Measurements from ENCODE around the gene CBLB.

The CBLB gene

GRCh38 chr3:105793040-105793439 is 75.8 kb downstream of the CBLB start:
- FAIRE-seq (no peak), DNase-seq (ENCODE audit: extremely low spot score, insufficient read length, low read depth) (no peak)

DNA sequence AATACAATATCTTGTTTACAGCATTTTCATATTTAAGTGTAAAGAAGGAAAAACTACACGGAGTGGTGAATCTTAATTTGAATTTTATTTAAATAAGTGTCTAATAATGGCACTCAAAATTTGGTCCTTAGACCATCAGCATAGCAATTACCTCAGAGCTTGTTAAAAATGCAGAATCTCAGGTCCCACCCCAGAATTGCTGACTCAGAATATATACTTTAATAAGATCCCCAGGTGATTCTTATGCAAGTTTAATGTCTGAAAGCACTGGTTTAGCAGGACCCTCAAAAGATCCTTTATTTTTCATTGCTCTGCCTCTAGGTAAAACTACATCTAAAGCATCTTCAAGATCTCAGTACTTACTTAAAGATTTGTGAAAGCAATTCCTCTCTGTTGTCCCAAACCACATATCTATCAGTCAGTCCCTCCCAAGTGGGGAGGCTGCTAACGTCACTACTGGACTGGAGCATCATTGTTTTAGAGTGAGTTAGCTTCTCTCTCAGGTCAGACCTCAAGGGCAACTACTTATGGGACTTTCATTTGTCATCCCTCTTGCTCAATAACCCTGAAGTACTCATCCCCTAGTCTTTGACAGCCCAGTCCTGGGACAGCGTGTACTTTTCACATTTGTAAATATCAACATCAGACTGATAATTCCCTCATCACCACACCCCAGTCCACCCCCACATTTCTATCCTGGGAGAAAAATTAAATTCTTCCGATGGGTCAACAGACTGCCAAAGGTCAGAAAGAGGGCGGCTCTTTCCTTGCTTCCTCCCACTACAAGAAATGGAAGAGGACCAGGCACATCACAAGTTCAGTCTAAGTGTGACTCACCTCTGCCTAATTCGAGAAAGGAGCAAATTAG is 76.7 kb downstream of the CBLB start:
- FAIRE-seq = no peak
- no peak for DNase-seq (ENCODE audit: extremely low spot score, insufficient read length, low read depth)

- FAIRE-seq (no peak), DNase-seq (ENCODE audit: extremely low spot score, insufficient read length, low read depth) (no peak)
These were observed 77.7 kb downstream of the CBLB start for GRCh38 chr3:105791131-105791530.

DNA sequence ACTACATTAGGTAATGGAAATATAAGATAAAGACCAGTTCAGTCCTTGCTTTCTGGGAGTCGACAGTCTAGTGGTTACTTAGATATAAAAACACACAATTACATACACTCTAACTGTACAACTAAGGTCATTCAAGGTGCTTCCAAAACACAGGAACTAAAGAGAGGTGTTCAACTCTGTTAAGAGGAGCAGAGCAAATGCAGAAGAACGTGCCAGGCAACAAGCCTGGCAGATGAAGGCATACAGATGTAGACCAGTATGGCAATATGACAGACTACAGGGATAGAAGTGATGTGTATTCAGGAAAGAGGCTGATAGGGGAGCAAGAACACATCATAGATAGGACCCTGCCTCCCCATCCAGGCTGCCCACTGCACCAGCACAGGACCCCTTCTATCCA is 78.3 kb downstream of the CBLB start:
- no peak for DNase-seq (ENCODE audit: extremely low spot score, insufficient read length, low read depth)
- FAIRE-seq = no peak

DNA sequence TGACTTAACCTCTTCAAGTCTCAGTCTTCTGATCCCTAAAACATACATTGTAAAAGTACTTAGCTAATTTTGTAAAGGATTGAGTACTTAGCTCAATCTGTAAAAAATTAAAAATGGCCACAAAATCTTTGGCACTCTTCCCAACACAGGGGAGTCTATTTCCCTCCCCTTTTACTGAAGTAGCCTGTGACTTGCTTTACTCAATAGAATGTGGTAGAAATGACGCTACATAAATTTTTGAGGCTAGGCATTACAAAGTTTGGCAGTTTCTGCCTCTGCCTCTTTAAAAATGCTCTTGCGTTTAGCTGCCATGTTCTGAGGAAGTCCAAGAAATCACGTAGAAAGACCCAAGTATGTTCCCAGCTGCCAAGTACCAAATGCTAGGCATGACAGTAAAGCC is 80.2 kb downstream of the CBLB start:
- DNase-seq (ENCODE audit: extremely low spot score, insufficient read length, low read depth) = no peak
- no peak for FAIRE-seq

GRCh38 chr3:105787453-105787852 is 81.4 kb downstream of the CBLB start:
- no peak for DNase-seq (ENCODE audit: extremely low spot score, insufficient read length, low read depth)
- no peak for FAIRE-seq

GRCh38 chr3:105786990-105787389 is 81.8 kb downstream of the CBLB start:
- no peak for DNase-seq (ENCODE audit: extremely low spot score, insufficient read length, low read depth)
- FAIRE-seq = no peak

GRCh38 chr3:105786241-105786640 is 82.6 kb downstream of the CBLB start:
- no peak for FAIRE-seq
- DNase-seq (ENCODE audit: extremely low spot score, insufficient read length, low read depth) = no peak

GRCh38 chr3:105785803-105786202 is 83.0 kb downstream of the CBLB start:
- DNase-seq (ENCODE audit: extremely low spot score, insufficient read length, low read depth) (no peak), FAIRE-seq (no peak)

GRCh38 chr3:105783631-105784030 is 85.2 kb downstream of the CBLB start:
- FAIRE-seq = no peak
- no peak for DNase-seq (ENCODE audit: extremely low spot score, insufficient read length, low read depth)

DNA sequence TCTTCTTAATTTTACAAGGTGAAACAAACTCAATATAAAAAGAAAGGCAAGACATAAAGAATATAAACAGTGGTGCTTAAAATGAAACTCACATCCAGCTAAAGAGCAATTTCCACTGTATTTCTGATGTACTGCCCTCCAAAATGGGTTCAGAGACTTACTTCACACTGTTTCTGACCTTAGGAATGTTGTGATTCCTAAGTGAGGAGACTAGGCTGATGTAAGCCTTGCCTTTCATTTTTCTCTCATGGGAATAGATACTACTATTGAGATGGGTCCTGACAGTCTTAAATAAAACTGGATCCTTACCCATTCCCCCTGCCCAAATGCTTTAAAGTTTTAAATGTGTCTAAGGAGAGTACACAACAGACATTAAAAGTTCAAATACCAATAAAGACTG is 86.9 kb downstream of the CBLB start:
- FAIRE-seq (peak; percentile 31), DNase-seq (ENCODE audit: extremely low spot score, insufficient read length, low read depth) (no peak)

DNA sequence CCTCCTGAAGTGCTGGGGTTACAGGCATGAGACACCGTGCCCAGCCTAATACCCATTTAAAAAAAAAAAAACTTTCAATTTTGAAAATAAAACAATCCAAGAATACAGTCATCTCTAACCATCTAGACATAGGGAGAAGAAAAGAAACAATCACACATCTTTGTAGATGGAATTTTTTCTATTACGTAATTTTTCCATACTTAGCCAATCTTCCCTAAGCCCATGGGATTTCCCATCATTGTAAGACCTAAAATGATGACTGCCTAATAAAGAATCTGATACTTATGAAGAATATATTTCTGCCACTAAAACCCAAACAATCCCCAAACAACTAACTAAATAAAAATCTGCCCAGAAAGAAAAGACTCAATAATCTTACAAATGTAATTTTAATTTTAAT is 88.7 kb downstream of the CBLB start:
- DNase-seq (ENCODE audit: extremely low spot score, insufficient read length, low read depth) (no peak), FAIRE-seq (no peak)

GRCh38 chr3:105775368-105775767 is 93.4 kb downstream of the CBLB start:
- FAIRE-seq (no peak), DNase-seq (ENCODE audit: extremely low spot score, insufficient read length, low read depth) (no peak)

DNA sequence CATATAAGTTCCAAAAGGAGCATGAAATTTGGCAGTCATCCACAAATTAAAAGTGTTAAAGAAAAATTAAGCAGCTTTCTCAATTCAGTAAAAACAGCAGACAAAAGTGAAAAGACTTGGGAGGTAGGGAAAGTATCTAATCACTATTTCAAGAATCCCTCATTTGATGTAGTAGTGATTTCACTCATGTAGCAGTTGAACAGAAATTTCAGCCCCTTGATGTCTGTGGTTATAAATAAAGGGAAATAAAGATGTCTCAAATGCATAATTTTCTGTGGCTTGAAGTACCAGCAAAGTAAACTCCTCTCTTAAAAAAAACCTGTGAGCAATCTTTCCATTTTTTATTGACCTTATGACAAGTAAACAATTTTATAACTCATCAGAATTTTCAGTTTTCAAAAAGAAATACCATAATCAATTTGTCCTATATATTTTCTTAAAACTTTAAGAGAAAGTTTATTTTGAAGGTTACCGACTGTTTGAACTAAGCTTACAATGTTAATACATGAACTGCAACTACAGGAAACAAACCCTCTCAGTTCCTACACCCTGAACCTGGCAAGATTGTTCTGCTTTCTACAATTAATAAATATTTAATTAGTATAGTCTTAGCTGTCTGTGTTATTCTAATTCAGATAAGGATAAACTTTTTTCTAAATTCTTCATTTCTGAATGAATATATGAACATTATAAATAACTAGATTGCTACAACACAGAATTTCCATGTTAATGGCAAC is 94.2 kb downstream of the CBLB start:
- DNase-seq (ENCODE audit: extremely low spot score, insufficient read length, low read depth) = no peak
- peak; percentile 73 for FAIRE-seq

- no peak for DNase-seq (ENCODE audit: extremely low spot score, insufficient read length, low read depth)
- no peak for FAIRE-seq
These were observed 95.5 kb downstream of the CBLB start for GRCh38 chr3:105773291-105773690.

GRCh38 chr3:105772635-105773034 is 96.2 kb downstream of the CBLB start:
- DNase-seq (ENCODE audit: extremely low spot score, insufficient read length, low read depth) (no peak), FAIRE-seq (peak; percentile 69)

DNA sequence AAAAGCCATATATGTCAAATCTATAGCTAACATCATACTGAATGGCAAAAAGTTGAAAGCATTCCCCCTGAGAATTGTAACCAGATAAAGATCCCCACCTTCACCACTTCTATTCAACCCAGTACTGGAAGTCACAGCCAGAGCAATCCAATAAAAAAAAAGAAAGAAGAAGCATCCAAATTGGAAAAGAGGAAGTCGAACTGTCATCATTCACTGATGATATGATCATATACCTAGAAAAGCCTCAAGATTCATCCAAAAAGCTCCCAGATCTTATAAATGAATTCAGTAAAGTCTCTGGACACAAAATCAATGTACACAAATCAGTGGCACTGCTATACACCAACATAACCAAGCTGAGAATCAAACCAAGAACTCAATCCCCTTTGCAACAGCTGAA is 97.4 kb downstream of the CBLB start:
- FAIRE-seq = no peak
- DNase-seq (ENCODE audit: extremely low spot score, insufficient read length, low read depth) = no peak

- no peak for FAIRE-seq
These were observed 98.4 kb downstream of the CBLB start for GRCh38 chr3:105770410-105770809.

DNA sequence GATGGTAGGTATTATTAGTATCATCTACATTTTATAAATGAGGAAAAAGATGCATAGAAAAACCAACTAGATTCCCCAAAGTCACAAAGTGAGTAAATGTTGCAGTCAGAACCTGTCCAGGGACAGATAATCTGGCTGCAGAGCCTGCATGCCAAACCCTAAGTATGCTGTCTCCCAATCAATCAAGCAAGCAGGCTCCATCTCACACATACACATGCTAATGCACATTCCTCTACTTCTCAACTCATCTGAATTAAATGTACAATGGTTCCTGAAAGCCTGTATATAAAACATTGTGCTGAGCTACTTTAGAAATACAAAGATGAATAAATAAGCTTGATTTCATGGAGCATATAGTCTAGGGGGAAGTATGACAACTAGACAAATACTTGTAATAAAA is 101.0 kb downstream of the CBLB start:
- DNase-seq (ENCODE audit: extremely low spot score, insufficient read length, low read depth) (no peak), FAIRE-seq (no peak)

More at GRCh38 chr3:105770410-105770809, 98.4 kb downstream of the CBLB start:
- DNase-seq (ENCODE audit: extremely low spot score, insufficient read length, low read depth) = no peak

DNA sequence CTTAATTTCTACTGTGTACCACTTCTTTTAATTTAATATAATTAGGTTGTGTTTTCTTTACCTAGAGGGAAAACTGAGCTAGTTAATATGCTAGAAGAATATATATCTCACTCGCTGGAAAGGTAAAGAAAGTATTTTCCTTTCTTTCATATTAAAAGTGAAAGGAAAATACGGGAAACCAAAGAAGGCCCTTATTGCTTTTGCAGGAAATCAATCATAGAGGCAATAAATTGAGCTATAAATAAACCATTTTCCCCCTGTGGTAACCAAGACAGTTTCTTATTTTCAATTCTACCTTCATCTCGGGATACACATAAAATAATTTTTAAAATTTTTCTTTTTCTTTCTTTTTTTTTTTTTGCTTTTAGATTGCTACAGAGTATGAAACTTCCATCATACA is 101.6 kb downstream of the CBLB start:
- FAIRE-seq (no peak), DNase-seq (ENCODE audit: extremely low spot score, insufficient read length, low read depth) (no peak)

DNA sequence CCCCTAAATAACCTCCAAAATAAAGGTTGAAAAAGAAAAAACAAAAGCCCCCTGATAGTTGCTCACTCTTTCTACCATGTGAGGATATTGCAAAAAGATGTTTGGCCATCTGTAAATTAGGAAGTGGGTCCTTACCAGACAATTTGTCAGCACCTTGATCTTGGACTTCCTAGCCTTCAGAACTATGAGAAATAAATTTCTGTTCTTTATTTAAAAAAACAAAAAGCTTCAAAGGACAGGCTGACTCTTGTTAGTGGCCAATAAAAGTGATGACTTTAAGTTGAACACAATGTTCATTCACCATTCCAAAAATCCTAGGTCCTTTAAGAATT is 103.5 kb downstream of the CBLB start:
- FAIRE-seq (peak; percentile 45), DNase-seq (ENCODE audit: extremely low spot score, insufficient read length, low read depth) (no peak)
